Heart left ventricle (tissue), 16 donors: Measurements from ENCODE around the gene PDE6C. TPM values are rescaled to one million over a fixed set of nuclear protein-coding genes. Genes with fewer than 3 reads are reported as not detected.

Experiments
- ATAC-seq, 4 donors: fragments of 200-7000 bp; cut with Tn5 transposase; one replicate each; pipeline ENCODE4 v1.9.1; 2020 to 2022; ENCODE audit warnings: moderate library complexity in 4 of 4, mild to moderate bottlenecking in 3 of 4, moderate number of reproducible peaks in 1 of 4
- DNase-seq, 5 donors: peaks; one replicate each; pipeline ENCODE4 v3.0.0-alpha.2; 2020
- H3K27ac ChIP-seq, 12 donors: fragments of 200-600 bp; sonication (generic) in 4 of 12; one replicate each; pipeline versions ENCODE4 v1.5.0 to v1.8.0; 2016 to 2022; ENCODE audit warnings: mild to moderate bottlenecking in 2 of 12
- H3K27me3 ChIP-seq, 9 donors: fragments of 200-600 bp; sonication (generic) in 2 of 9; one replicate each; pipeline versions ENCODE4 v1.5.1 to v1.8.0; 2016 to 2022; ENCODE audit warnings: mild to moderate bottlenecking in 3 of 9
- H3K36me3 ChIP-seq, 9 donors: fragments of 200-600 bp; sonication (generic) in 2 of 9; one replicate each; pipeline versions ENCODE4 v1.5.0 to v1.8.0; 2018 to 2022; ENCODE audit warnings: mild to moderate bottlenecking in 2 of 9
- H3K4me1 ChIP-seq, 12 donors: fragments of 200-600 bp; sonication (generic) in 4 of 12; one replicate each; pipeline versions ENCODE4 v1.5.0 to v1.8.0; 2016 to 2022; ENCODE audit warnings: mild to moderate bottlenecking in 3 of 12
- H3K4me3 ChIP-seq, 12 donors: fragments of 200-600 bp; sonication (generic) in 4 of 12; one replicate each; pipeline versions ENCODE4 v1.5.0 to v1.8.0; 2017 to 2022; ENCODE audit warnings: mild to moderate bottlenecking in 9 of 12, moderate library complexity in 4 of 12
- H3K9me3 ChIP-seq, 12 donors: fragments of 200-600 bp; sonication (generic) in 4 of 12; one replicate each; pipeline versions ENCODE4 v1.5.0 to v1.8.0; 2016 to 2022; ENCODE audit warnings: mild to moderate bottlenecking in 1 of 12
- CTCF ChIP-seq, 12 donors: fragments of 200-600 bp; sonication (generic) in 4 of 12; IDR thresholded peaks; one replicate each; pipeline versions ENCODE4 v1.5.0 to v1.8.0; 2018 to 2022; ENCODE audit warnings: antibody characterized with exemption in 12 of 12, mild to moderate bottlenecking in 5 of 12
- POLR2A ChIP-seq, 2 donors: fragments of 450-650 bp; IDR thresholded peaks; one replicate each; pipeline ENCODE4 v1.6.1; 2017; ENCODE audit warnings: antibody characterized with exemption in 2 of 2, mild to moderate bottlenecking in 2 of 2, moderate library complexity in 2 of 2
- WGBS, 4 donors: extraction: QIAGEN DNeasy Blood & Tissue Kit in 2 of 4; methylation state at CpG; one replicate each; pipeline versions ENCODE4 v1.1.5 to v1.1.7; 2013 to 2018; 5-methylcytosine and 5-hydroxymethylcytosine counted together
- intact Hi-C, 10 donors: fragments of 100-400 bp; cut with DNase I; formaldehyde crosslinking; loops; one replicate each; pipeline versions ENCODE4 v1.11.1 to v1.14.2; 2022
- polyA plus RNA-seq, 2 donors: library from polyadenylated mRNA; stranded (reverse); fragments of 200-250 nt; gene quantifications; one replicate each; pipeline ENCODE4 v1.2.3, GENCODE V29; 2013
- total RNA-seq, 9 donors: library from RNA; depleted of rRNA in 2 of 9; stranded (reverse); fragments of >200 nt in 2 of 9; fragmentation: NEBNext Ultra II Directional in 3 of 9; extraction: Animal tissue kit (Norgen Biotek cat#: 25700) in 3 of 9; gene quantifications; one replicate each; pipeline versions ENCODE4 v1.1.0 to v1.2.4, GENCODE V29; 2016 to 2023
- donor health status: ischemic (EF 13 %, LVEDD 7.1; RV severe dilation, severe dysfunction).
- donor health status: healthy with polysubstance abuse.
- donor health status: DM: no; HTN: yes; CAD: no.
- donor health status: DM: no; HTN: no; CAD: no.
- donor health status: ischemic (EF 25% LVEDD 6.9; RV normal size, moderate dysfunction).
- donor health status: ischemic (EF 25% LVEDD 5.7; RV mildly dilated, moderate dysfunction).
- donor health status: healthy.
- donor health status: DM: yes; HTN: yes; CAD: no.
- donor health status: ischemic (EF 35%, LVEDD 5.7; RV mildly dilated, moderate dysfunction).
- donor health status: nonischemic (EF 11% LVEDD 7.7; RV severe dilation, severe dysfunction).
- donor health status: DM: yes; HTN: yes; CAD: no.
- donor health status: PGD.
- donor health status: ischemic (EF 29% LVEDD 5.4; RV normal size, mild dysfunction).
- donor health status: nonischemic (EF 23%, LVEDD 6.1; RV moderate dilation, normal function).

Gene PDE6C
- total and polyA plus RNA-seq, 11 donors = not detected

DNA sequence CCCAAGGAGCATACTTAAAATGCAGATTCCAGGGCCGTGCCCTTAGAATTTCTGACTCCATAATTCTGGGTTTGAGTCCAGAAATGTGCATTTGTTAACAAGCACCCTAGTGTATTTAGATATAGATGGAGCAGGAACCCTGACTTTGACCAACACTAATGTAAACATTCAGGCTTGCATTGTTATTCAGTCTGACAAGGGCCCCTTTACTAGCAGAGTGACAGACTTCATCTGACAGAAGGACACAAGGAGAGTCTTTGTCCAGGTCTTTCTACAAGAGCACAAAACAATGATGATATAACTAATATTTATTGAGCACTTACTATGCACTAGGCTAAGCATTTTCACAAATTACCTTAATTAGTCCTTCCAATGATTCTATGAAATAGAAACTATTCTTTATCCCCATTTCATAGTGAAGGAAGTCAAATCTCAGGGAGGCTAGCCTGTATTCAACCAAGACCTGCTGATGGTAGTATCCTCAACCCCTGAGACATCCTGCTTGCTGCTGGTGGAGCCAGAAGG, 15.2 kb upstream of the PDE6C start:
- no peak overlapping the region for H3K27ac ChIP-seq
- 86 to 100% (median 96%) methylated on average over 1 of the region's 1 CpG for WGBS, 4 donors
- no peak for DNase-seq
- intact Hi-C loops = no loop called here
- no peak overlapping the region for H3K4me3 ChIP-seq
- H3K27me3 ChIP-seq = peaks cover 0 to 26% (median 14%) of the 10 kb centered on the region in 9 donors
- H3K36me3 ChIP-seq = no peaks in the 10 kb centered on the region
- TF ChIP-seq POLR2A (IDR thresholded peaks at IDR 0.05) = no peak
- no peak for TF ChIP-seq CTCF (IDR thresholded peaks at IDR 0.05)
- no peaks in the 10 kb centered on the region for H3K9me3 ChIP-seq
- no peak for ATAC-seq
- H3K4me1 ChIP-seq = peaks cover 0 to 16% (median 8%) of the 10 kb centered on the region in 12 donors

DNA sequence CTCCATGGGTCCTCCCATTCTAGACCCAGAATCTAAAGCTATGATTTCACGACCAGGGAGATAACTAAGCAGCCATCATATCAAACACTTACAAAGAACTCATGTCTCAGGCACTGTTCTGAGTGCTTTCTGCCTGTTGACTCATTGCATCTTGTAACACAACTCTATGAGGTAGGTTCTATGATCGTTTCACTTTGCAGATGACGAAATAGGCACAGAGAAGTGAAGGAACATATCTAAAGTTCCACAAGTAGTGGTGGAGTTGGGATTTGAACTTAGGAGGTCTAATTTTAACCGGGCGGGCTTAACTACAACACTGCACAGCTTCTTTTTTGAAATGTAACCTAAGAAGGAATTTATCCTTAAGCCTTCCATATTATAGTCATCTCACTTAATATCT, 14.2 kb upstream of the PDE6C start:
- intact Hi-C loops = no loop called here
- Histone ChIP-seq H3K27me3 (peaks cover 7 to 37% (median 24%) of the 10 kb centered on the region in 9 donors), H3K9me3 (no peaks in the 10 kb centered on the region), H3K4me3 (no peak overlapping the region), H3K4me1 (peaks cover 0 to 16% (median 8%) of the 10 kb centered on the region in 12 donors), H3K27ac (no peak overlapping the region), H3K36me3 (no peaks in the 10 kb centered on the region)
- ATAC-seq (no peak), DNase-seq (no peak)
- WGBS, 4 donors = 80 to 91% (median 87%) methylated on average over 5 of the region's 5 CpGs
- TF ChIP-seq CTCF (IDR thresholded peaks at IDR 0.05) (no peak), POLR2A (IDR thresholded peaks at IDR 0.05) (no peak)

- TF ChIP-seq CTCF (IDR thresholded peaks at IDR 0.05) (no peak), POLR2A (IDR thresholded peaks at IDR 0.05) (no peak)
- H3K36me3 ChIP-seq = no peaks in the 10 kb centered on the region
- peaks cover 7 to 46% (median 35%) of the 10 kb centered on the region in 9 donors for H3K27me3 ChIP-seq
- H3K27ac ChIP-seq = no peak overlapping the region
- no peak for DNase-seq
- ATAC-seq = no peak
- intact Hi-C loops = no loop called here
- 28 to 62% (median 32%) methylated on average over 1 of the region's 1 CpG for WGBS, 4 donors
- H3K4me1 ChIP-seq = peaks cover 0 to 16% (median 8%) of the 10 kb centered on the region in 12 donors
- no peak overlapping the region for H3K4me3 ChIP-seq
- no peaks in the 10 kb centered on the region for H3K9me3 ChIP-seq
These were observed 13.0 kb upstream of the PDE6C start for GRCh38 chr10:93599335-93599734.

DNA sequence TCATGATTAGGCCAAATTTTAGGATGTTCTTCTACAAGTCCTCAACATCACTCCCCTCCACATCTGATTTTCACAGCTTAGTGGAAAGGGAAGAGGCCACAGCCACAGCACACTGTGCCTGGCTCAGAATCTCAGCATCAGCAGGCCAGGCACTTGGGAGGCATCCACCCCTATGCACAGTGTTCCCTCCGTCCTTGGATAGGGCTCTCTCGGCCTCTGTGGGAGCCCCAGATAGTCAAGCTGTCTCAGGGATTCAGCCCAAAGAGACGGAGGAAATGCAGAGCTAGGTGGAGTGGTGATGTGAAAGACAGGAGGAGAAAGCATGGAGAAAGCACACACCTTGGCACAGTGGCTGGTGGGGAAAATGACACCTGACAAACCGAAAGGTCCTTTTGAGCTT, 12.6 kb upstream of the PDE6C start:
- TF ChIP-seq POLR2A (IDR thresholded peaks at IDR 0.05) (no peak), CTCF (IDR thresholded peaks at IDR 0.05) (no peak)
- Histone ChIP-seq H3K4me1 (peaks cover 0 to 16% (median 8%) of the 10 kb centered on the region in 12 donors), H3K4me3 (no peak overlapping the region), H3K27ac (no peak overlapping the region), H3K36me3 (no peaks in the 10 kb centered on the region), H3K9me3 (no peaks in the 10 kb centered on the region), H3K27me3 (peaks cover 7 to 51% (median 37%) of the 10 kb centered on the region in 9 donors)
- no peak for ATAC-seq
- WGBS, 4 donors = 78 to 94% (median 86%) methylated on average over 4 of the region's 4 CpGs
- intact Hi-C loops = no loop called here
- no peak for DNase-seq
